H54 (cell line): ENCODE results near the gene RXFP1.

ENCODE experiments used
- DNase-seq: peaks from one replicate; pipeline ENCODE4 v3.0.0; 2011; ENCODE audit warnings: low spot score, mixed read lengths; ENCODE audit not compliant: insufficient read length
- FAIRE-seq: peaks from 3 replicates; lab custom pipeline; 2011; peaks lifted over from hg19 to GRCh38; lab: Jason Lieb, UNC
- POLR2A ChIP-seq: IDR thresholded peaks from 2 replicates; pipeline ENCODE4 v1.6.1; 2011; ENCODE audit warnings: low read depth, mild to moderate bottlenecking, low read length

RXFP1 gene

GRCh38 chr4:158532556-158533231 is 11.0 kb downstream of the RXFP1 start:
- FAIRE-seq (no peak), DNase-seq (no peak)
- no peak for TF ChIP-seq POLR2A

- FAIRE-seq, result no peak
- TF ChIP-seq POLR2A, result no peak
Measured at GRCh38 chr4:158534727-158535126, 13.0 kb downstream of the RXFP1 start.

DNA sequence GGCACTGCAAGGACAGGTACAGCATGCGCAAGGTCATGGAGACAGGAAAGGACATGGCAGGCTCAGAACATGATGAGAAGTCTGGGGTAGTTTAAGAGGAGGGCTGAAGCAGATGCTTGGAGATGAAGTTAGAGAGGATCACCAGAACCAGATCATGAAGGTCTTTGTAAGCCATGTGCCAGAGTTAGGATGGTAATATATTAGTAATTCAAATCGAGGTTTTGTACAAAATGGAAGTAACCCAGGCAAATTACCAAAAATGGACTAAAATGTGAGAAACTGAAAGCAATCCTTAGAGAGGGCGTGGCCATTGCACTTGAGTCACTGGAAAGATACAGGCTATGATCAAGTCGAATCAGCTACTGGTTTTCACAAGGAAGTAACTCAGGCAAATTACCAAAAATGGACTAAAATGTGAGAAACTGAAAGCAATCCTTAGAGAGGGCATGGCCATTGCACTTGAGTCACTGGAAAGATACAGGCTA is 13.5 kb downstream of the RXFP1 start:
- TF ChIP-seq POLR2A, result no peak
- FAIRE-seq (peak; percentile 82), DNase-seq (peak; percentile 6)

More at GRCh38 chr4:158534727-158535126, 13.0 kb downstream of the RXFP1 start:
- no peak for DNase-seq

DNA sequence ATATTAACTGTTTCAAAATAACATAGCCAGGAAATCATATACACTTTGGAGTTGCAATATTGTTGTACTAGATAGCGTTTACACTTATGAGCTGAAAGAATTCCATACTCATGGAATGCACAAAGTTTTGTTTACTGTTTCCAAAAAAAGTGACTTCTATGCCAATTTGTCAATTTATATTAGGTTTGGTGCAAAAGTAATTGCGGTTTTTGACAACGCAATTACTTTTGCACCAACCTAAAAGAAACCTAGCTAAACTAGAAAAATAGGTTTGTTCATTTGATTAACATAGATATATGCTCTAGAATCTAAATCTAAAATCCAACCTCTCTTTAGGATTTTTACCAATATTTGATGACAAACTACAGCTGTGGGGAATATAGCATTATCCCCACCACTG is 15.2 kb downstream of the RXFP1 start:
- no peak for TF ChIP-seq POLR2A
- no peak for FAIRE-seq
- no peak for DNase-seq

GRCh38 chr4:158538176-158538575 is 16.5 kb downstream of the RXFP1 start:
- FAIRE-seq (no peak), DNase-seq (no peak)
- no peak for TF ChIP-seq POLR2A

- no peak for TF ChIP-seq POLR2A
- FAIRE-seq, result no peak
- no peak for DNase-seq
Measured at GRCh38 chr4:158538911-158539310, 17.2 kb downstream of the RXFP1 start.

DNA sequence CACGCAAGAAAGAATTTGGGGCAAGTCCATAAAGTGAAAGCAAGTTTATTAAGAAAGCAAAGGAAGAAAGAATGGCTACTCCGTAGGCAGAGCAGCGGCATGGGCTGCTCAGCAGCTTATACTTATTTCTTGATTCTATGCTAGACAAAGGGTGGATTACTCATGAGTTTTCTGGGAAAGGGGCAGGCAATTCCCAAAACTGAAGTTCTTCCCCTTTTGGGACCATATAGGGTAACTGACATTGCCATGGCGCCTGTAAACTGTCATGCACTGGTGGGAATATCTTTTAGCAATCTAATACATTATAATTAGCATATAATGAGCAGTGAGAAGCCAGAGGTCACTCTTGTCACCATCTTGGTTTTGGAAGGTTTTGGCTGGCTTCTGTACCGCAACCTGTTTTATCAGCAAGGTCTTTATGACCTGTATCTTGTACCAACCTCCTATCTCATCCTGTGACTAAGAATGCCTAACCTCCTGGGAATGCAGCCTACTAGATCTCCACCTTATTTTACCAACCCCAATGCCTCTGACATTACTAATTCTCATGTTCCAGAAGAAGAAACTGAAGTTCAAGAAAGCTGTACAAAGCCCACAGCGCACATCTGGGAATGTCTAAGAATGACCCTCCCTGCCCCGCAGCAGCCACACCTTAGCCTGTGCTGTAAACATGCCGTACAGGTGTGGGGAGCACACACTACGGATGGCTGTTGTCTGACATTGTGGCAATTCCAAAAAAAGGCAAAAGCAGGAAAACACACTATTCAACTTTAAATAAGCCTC is 18.6 kb downstream of the RXFP1 start:
- no peak for DNase-seq
- TF ChIP-seq POLR2A, result no peak
- FAIRE-seq, result no peak

DNA sequence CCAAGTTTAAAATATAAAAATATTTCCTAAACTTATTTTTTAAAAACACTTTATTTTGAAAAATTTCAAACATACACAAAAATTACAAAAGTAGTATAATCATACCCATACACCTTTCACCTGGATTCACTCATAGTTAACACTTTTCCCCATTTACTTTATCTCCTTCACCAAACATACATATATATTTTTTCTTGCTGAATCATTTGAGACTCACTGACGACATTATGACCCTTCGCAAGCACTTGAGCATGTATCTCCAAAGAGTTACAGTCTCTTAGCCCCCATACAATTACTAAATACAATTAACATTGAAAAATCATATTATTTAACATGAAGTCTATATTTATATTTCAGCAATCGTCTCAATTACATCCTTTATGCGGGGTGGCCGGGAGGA is 19.8 kb downstream of the RXFP1 start:
- DNase-seq (no peak), FAIRE-seq (no peak)
- no peak for TF ChIP-seq POLR2A

DNA sequence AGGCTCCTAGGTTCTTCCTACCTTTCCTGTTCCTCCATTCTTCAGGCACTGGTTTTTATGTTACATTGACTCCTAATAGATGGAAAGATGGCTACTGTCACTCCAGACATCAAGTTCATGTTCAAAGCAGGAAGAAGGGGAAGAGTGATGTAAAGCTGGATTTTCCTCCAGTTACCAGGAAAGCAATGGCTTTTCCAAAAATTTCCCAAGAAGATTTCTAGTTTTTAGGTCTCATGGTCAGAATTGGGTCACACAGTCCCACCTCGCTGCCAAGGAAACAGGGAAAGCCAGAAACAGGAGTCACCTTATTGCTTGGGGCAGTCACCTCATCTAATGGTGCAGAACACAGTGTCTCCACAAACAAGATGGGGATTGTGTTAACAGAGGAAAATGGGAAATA is 21.5 kb downstream of the RXFP1 start:
- TF ChIP-seq POLR2A, result no peak
- DNase-seq (no peak), FAIRE-seq (no peak)

GRCh38 chr4:158544141-158544540 is 22.5 kb downstream of the RXFP1 start:
- TF ChIP-seq POLR2A, result no peak
- DNase-seq (no peak), FAIRE-seq (no peak)

- FAIRE-seq (no peak), DNase-seq (no peak)
- TF ChIP-seq POLR2A, result no peak
Measured at GRCh38 chr4:158553364-158553763, 31.7 kb downstream of the RXFP1 start.

GRCh38 chr4:158560284-158560683 is 38.6 kb downstream of the RXFP1 start:
- TF ChIP-seq POLR2A, result no peak
- FAIRE-seq, result no peak
- no peak for DNase-seq

GRCh38 chr4:158566860-158567259 is 45.2 kb downstream of the RXFP1 start:
- DNase-seq (no peak), FAIRE-seq (no peak)
- TF ChIP-seq POLR2A, result no peak

- DNase-seq (no peak), FAIRE-seq (no peak)
- TF ChIP-seq POLR2A, result no peak
Measured at GRCh38 chr4:158571736-158572135, 50.1 kb downstream of the RXFP1 start.
